GM23338 (cell line): ENCODE measurements around the gene TMA7B. TPM values are rescaled to one million over a fixed set of nuclear protein-coding genes. Genes with fewer than 3 reads are reported as not detected.

Experiments used
- ATAC-seq: fragments of 200-7000 bp; cut with Tn5 transposase; 3 replicates; pipeline ENCODE4 v1.9.1; 2020
- DNase-seq: peaks from one replicate; pipeline ENCODE4 v3.0.0-alpha.2; 2015; ENCODE audit warnings: low spot score
- H2AFZ ChIP-seq: fragments of 200-600 bp; sonication (generic); 2 replicates; pipeline ENCODE4 v1.8.0; 2016; ENCODE audit warnings: antibody characterized with exemption, mild to moderate bottlenecking, moderate library complexity
- H3F3A ChIP-seq: fragments of 200-600 bp; sonication (generic); replicated peaks from 2 replicates; pipeline ENCODE4 v1.8.0; 2017; ENCODE audit warnings: antibody characterized with exemption, mixed run types, low read depth
- H3K27ac ChIP-seq: fragments of 200-600 bp; sonication (generic); 2 replicates; pipeline ENCODE4 v1.6.1; 2016; ENCODE audit warnings: low read depth
- H3K27me3 ChIP-seq: fragments of 200-600 bp; sonication (generic); 2 replicates; pipeline ENCODE4 v1.8.0; 2016; ENCODE audit warnings: mild to moderate bottlenecking, mixed run types, moderate library complexity; ENCODE audit not compliant: insufficient read depth
- H3K36me3 ChIP-seq: fragments of 200-600 bp; sonication (generic); 2 replicates; pipeline ENCODE4 v1.8.0; 2016; ENCODE audit warnings: mild to moderate bottlenecking; ENCODE audit not compliant: insufficient read depth
- H3K4me1 ChIP-seq: fragments of 200-600 bp; sonication (generic); 2 replicates; pipeline ENCODE4 v1.8.0; 2016; ENCODE audit warnings: mild to moderate bottlenecking, moderate library complexity; ENCODE audit not compliant: insufficient read depth
- H3K4me2 ChIP-seq: fragments of 200-600 bp; sonication (generic); 2 replicates; pipeline ENCODE4 v1.7.1; 2017; ENCODE audit warnings: mixed run types
- H3K4me3 ChIP-seq: fragments of 200-600 bp; sonication (generic); 2 replicates; pipeline ENCODE4 v1.6.1; 2016; ENCODE audit warnings: mixed run types
- H3K79me2 ChIP-seq: fragments of 200-600 bp; sonication (generic); replicated peaks from 2 replicates; pipeline ENCODE4 v1.8.0; 2017; ENCODE audit warnings: mild to moderate bottlenecking; ENCODE audit not compliant: insufficient read depth
- H3K9me2 ChIP-seq: fragments of 200-600 bp; sonication (generic); 2 replicates; pipeline ENCODE4 v1.8.0; 2017; ENCODE audit not compliant: insufficient read depth
- H4K20me1 ChIP-seq: fragments of 200-600 bp; sonication (generic); replicated peaks from 2 replicates; pipeline ENCODE4 v1.8.0; 2017; ENCODE audit warnings: mild to moderate bottlenecking; ENCODE audit not compliant: insufficient read depth
- H3K27ac Mint-ChIP-seq: 2 replicates; pipeline ENCODE4 v1.8.0; 2020; ENCODE audit warnings: inconsistent platforms, mild to moderate bottlenecking, moderate library complexity, mixed read lengths
- H3K27me3 Mint-ChIP-seq: 3 replicates; pipeline ENCODE4 v1.8.0; 2022; ENCODE audit warnings: low read depth, mild to moderate bottlenecking, moderate library complexity, mixed read lengths, inconsistent platforms; ENCODE audit not compliant: insufficient read depth, poor library complexity
- H3K36me3 Mint-ChIP-seq: 3 replicates; pipeline ENCODE4 v1.8.0; 2021; ENCODE audit warnings: low read depth, mild to moderate bottlenecking, inconsistent platforms, moderate library complexity, mixed read lengths
- H3K4me1 Mint-ChIP-seq: 3 replicates; pipeline ENCODE4 v1.8.0; 2020; ENCODE audit warnings: mild to moderate bottlenecking, inconsistent platforms, mixed read lengths
- H3K4me3 Mint-ChIP-seq: 3 replicates; pipeline ENCODE4 v1.8.0; 2021; ENCODE audit warnings: moderate library complexity, mild to moderate bottlenecking, inconsistent platforms, mixed read lengths
- H3K9me3 Mint-ChIP-seq: 3 replicates; pipeline ENCODE4 v1.8.0; 2020; ENCODE audit warnings: moderate library complexity, mild to moderate bottlenecking, inconsistent platforms, mixed read lengths
- CREB1 ChIP-seq: fragments of 250-450 bp; sonication (Bioruptor Pico); IDR thresholded peaks from 2 replicates; pipeline ENCODE4 v1.5.0; 2020; ENCODE audit warnings: low read depth, mild to moderate bottlenecking, moderate library complexity
- ETS1 ChIP-seq: IDR thresholded peaks from 2 replicates; pipeline ENCODE4 v1.6.1; 2016; ENCODE audit warnings: antibody characterized with exemption
- EZH2 ChIP-seq: fragments of 200-600 bp; sonication (generic); IDR thresholded peaks from one replicate; pipeline ENCODE4 v1.8.0; 2017; ENCODE audit warnings: antibody characterized with exemption, mild to moderate bottlenecking, low read depth; ENCODE audit not compliant: unreplicated experiment
- JUNB ChIP-seq: IDR thresholded peaks from one replicate; pipeline ENCODE4 v1.6.1; 2016; ENCODE audit warnings: antibody characterized with exemption; ENCODE audit not compliant: unreplicated experiment
- NANOG ChIP-seq: IDR thresholded peaks from 2 replicates; pipeline ENCODE4 v1.6.1; 2016; ENCODE audit warnings: antibody characterized with exemption, borderline replicate concordance
- POLR2AphosphoS5 ChIP-seq: IDR thresholded peaks from 2 replicates; pipeline ENCODE4 v1.6.1; 2016; ENCODE audit warnings: antibody characterized with exemption, low read depth
- STAT1 ChIP-seq: IDR thresholded peaks from one replicate; pipeline ENCODE4 v1.6.1; 2016; ENCODE audit warnings: antibody characterized with exemption; ENCODE audit not compliant: unreplicated experiment
- ZNF114 ChIP-seq: fragments of 250-450 bp; sonication (Bioruptor Pico); IDR thresholded peaks from 2 replicates; pipeline ENCODE4 v1.5.0; 2020; ENCODE audit warnings: mild to moderate bottlenecking, moderate library complexity
- polyA plus RNA-seq: library from polyadenylated mRNA; unstranded; fragments of >200 nt; fragmentation: Nextera tagmentation; extraction: Ambion mirVana; gene quantifications from 2 replicates; pipeline ENCODE4 v1.2.1, GENCODE V29; 2016
- total RNA-seq: library from RNA; depleted of rRNA; stranded (reverse); fragments of >200 nt; shearing (Covaris generic); gene quantifications from 2 replicates; pipeline ENCODE4 v1.2.3, GENCODE V29; 2014

Gene TMA7B
- total and polyA plus RNA-seq, 2 experiments from 2014 or later: not detected

GRCh38 chr22:39913321-39913720 lies 46.9 kb upstream of the TMA7B start:
- Mint-ChIP-seq H3K27ac (no peak overlapping the region), H3K36me3 (no peaks in the 10 kb centered on the region), H3K4me1 (peaks cover 19% of the 10 kb centered on the region), H3K4me3 (no peak overlapping the region), H3K27me3 (peaks cover 6% of the 10 kb centered on the region), H3K9me3 (no peaks in the 10 kb centered on the region)
- no peaks in the 10 kb centered on the region for H3F3A ChIP-seq
- no peak overlapping the region for H3K4me3 ChIP-seq
- peaks cover 15% of the 10 kb centered on the region for H3K4me1 ChIP-seq
- H3K9me2 ChIP-seq: no peaks in the 10 kb centered on the region
- DNase-seq (no peak), ATAC-seq (no peak)
- H2AFZ ChIP-seq: no peak overlapping the region
- no peaks in the 10 kb centered on the region for H3K27me3 ChIP-seq
- H3K36me3 ChIP-seq: no peaks in the 10 kb centered on the region
- H4K20me1 ChIP-seq: no peaks in the 10 kb centered on the region
- TF ChIP-seq ETS1 (no peak), ZNF114 (CRISPR knock-in tag) (no peak), NANOG (no peak), EZH2 (no peak), CREB1 (CRISPR knock-in tag) (no peak), JUNB (no peak)
- no peak overlapping the region for H3K27ac ChIP-seq
- H3K79me2 ChIP-seq: no peaks in the 10 kb centered on the region
- H3K4me2 ChIP-seq: no peak overlapping the region

- no peaks in the 10 kb centered on the region for H3K9me3 Mint-ChIP-seq
These were observed 46.3 kb upstream of the TMA7B start for GRCh38 chr22:39913886-39914285.

More at GRCh38 chr22:39913886-39914285, 46.3 kb upstream of the TMA7B start:
- Histone ChIP-seq H3K36me3 (no peaks in the 10 kb centered on the region), H3K9me2 (no peaks in the 10 kb centered on the region), H3K27me3 (no peaks in the 10 kb centered on the region), H3K4me1 (peaks cover 15% of the 10 kb centered on the region), H2AFZ (no peak overlapping the region), H3K79me2 (no peaks in the 10 kb centered on the region), H4K20me1 (no peaks in the 10 kb centered on the region), H3K4me3 (no peak overlapping the region), H3F3A (no peaks in the 10 kb centered on the region), H3K27ac (no peak overlapping the region), H3K4me2 (no peak overlapping the region)
- H3K4me3 Mint-ChIP-seq: no peak overlapping the region
- H3K27me3 Mint-ChIP-seq: peaks cover 4% of the 10 kb centered on the region
- no peak overlapping the region for H3K27ac Mint-ChIP-seq
- TF ChIP-seq EZH2 (no peak), ETS1 (no peak), POLR2AphosphoS5 (no peak), CREB1 (CRISPR knock-in tag) (no peak), JUNB (no peak), STAT1 (no peak)
- no peak for ATAC-seq
- DNase-seq: no peak
- no peaks in the 10 kb centered on the region for H3K36me3 Mint-ChIP-seq
- peaks cover 19% of the 10 kb centered on the region for H3K4me1 Mint-ChIP-seq
